HG03439 (cell line): ENCODE results near the gene PDK2.

Source experiments
- ATAC-seq: cut with Tn5 transposase; IDR thresholded peaks from one replicate; pipeline ENCODE4 v1.9.1; 2021; ENCODE audit warnings: mild to moderate bottlenecking, moderate library complexity; ENCODE audit not compliant: unreplicated experiment

PDK2 gene

DNA sequence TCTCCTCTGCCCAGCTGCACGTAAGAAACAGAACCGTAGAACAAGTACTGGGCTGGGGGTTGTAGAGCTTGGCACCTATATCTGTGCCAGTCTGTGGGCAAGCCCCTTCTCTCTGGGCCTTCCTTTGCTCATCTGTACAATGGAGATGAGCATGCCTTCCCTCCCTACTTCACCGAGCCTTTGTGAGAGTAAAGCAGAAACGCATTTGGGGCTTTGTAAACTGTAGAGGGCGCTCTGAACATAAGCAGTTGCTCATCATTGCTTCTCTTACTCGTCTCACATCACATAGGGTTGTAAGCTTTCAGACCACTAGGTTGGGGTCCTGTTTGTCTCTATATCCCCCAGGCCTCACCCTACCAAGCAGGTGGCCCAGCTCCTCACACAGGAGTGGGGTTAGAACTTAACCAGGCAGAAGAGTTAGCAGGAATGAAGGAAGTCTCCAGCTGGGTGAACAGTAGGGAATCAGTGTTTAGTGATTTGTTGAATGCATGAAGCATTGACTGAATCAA is 19.8 kb downstream of the PDK2 start:
- no peak for ATAC-seq

DNA sequence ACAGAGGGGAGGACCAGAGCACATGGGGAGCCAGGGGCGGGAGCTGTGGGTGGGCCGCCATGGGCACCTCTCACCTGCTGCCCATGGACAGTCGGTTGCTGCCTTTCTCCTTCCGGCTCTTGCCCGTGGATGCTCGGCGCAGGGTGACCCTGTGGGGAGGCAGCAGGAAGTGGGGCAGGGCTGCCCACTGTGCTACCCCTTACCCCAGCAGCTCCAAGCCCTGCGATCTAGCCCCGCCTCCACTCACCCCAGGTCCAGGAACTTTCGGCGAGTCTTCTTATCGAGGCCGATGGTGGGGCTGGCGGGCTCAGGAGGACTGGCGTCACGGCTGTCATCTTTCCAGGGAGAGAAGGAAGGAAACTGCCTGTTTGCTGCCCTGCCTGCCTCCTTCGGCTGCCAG is 20.6 kb downstream of the PDK2 start:
- ATAC-seq, result no peak

GRCh38 chr17:50117202-50118051 is 22.3 kb downstream of the PDK2 start:
- no peak for ATAC-seq

DNA sequence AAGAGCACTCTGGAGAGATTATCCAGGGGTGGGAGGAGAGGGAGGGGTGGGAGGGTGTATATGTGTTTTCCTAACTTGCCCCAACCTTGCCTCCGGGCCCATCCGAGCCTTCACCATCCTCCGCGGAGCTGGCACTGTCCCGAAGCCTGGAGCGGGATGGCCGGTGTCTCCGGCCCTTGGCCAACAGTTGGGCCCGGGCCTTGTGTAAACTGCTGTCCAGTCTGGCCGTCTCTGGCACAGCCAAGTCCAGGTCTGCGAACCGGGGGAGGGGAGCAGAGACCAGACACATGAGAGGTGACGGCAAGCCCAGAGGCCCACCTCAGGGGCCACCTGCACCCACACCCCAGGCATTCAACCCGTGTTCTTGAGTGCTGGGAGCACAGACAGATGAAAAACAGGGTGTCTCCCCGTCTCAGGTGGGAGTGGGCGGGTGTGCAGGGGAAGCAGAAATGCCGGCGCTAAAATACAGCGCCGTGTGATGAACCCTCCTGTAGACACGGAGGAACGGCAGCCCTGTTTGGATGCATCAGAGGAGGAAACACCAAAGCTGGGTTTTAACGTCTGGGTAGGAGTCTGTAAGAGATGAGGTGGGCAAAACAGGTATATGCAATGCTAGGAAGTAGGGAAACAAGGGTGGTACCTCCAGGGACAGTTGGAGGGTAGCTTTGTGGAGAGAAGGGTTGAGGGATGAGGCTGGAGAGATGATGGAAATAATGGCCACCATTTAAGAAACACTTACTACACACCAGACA is 23.1 kb downstream of the PDK2 start:
- ATAC-seq, result no peak

DNA sequence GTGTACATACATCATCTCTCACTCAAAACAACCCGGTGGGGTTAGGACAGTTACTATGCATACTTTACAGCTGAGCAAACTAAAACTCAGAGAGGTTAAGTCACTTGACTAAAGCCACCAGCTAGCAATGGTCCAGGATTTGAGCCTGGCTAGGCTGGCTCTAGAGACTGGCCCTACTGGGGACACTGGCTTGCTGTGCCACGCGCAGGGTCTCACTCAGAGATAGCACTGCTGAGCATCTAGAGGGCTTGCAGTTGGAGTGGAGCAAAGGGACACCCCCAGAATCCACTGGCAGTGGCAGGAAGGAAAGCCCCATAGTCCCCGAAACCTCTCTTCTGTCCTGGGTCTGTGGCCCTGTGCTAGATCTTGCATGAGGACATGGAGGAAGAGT is 23.7 kb downstream of the PDK2 start:
- no peak for ATAC-seq

- ATAC-seq, result no peak
Observed at GRCh38 chr17:50120475-50121253, 25.5 kb downstream of the PDK2 start.

- no peak for ATAC-seq
Observed at GRCh38 chr17:50122945-50123344, 27.8 kb downstream of the PDK2 start.

DNA sequence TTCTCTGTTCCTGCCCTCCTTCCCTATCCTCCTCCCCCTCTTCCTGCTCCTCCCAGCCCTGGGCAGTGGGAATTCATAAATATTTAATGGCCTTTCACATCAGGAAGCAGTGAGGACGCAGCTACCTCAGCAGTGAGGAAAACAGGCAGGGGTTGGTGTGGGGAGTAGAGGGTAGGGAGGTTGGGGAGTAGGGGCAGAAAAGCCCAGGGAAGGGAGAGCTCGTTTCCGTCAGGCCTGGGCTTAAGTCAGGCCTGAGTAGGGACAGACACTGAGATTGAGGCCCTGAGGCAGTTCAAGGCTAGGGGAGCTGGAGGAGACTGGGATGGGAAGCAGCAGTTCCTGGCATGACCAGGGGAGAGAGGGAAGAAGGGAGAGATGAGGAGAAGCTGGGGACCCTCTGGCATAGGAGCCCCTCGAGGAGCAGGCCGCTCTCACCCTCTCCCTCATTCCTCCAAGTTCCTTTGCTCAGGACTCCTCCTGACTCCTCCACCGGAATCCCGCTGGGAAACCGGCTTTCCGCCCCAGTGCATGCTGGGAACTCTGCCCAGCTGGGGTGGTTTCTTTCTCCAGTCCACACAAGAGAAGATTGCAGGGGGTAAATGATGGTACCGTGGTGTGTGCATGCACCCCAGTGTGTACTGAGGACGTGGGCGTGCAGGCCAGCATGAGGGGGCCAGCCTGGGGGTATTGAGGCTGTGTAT is 28.6 kb downstream of the PDK2 start:
- no peak for ATAC-seq

GRCh38 chr17:50125420-50125997 is 30.4 kb downstream of the PDK2 start:
- no peak for ATAC-seq

DNA sequence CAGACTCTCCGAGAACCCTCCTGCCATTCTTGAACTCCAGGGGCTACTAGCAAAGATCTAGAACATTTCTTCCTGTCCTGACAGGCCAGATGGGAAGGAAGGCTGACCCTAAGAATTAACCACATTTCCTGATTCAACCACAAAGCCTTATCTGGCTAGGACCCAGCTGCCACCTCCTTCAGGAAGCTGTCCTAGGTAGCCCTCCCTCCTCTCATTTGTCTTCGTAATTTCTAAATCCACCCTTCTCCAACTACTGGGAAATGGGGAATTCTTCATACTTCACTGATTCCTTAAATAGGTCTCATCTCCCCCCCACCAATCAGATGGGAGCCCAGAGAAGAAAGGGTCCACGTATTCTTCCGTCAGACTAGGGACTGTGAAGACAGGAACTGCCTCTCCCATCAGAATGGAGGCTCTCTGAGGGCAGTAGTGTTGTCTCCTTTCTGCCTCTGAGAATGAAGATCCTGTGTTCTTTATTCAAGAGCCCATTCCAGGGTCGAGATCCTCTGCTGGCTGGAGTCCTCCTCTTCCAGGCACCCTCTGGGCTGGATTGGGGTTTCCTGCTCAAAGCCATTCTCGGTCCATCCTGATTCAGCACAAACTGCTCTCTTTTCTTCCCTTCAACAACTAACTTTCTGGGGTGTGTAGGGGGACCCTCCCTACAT is 32.7 kb downstream of the PDK2 start:
- ATAC-seq, result no peak

DNA sequence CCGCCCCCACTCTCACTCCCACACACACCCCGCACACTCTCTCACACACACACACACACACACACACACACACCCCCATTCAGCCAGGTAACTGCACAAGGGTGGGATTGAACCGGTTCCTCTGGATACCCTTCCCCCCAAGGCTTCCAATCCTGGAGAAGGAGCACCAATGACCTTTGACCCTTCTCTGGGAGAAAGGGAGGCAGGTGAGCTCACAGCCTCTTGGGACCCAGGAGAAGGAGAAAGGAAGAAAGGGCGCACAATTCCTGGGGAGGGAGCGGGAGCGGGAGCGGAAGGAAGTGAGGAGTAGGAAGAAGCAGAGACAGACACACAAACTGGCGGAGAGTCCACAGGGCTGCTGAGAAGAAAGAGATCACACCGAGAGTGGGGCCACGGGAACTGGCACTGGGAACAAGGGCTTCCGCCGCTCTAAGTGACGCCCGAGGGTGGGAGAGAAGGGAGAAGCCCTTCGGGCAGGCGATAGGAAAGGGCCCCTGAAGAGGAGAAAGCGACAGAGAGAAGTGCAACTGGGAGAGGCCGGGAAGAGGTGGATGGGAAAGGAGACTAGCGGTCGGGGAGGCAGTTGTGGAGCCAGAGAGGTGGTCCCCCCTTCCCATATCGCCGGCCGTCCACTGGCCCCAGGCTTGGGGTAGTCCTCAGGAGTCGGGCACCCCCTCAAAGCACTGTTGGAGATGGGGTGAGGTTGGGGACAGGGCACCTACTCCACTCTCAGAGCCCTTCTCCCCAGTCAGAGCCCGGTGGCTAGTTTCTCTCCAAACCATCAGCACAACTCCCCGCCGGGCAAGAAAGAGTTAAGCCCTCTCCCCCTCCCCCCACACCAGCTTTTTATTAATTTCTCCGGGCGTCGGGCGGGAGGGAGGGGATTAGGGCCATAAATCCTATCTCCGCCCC is 33.5 kb downstream of the PDK2 start:
- no peak for ATAC-seq

DNA sequence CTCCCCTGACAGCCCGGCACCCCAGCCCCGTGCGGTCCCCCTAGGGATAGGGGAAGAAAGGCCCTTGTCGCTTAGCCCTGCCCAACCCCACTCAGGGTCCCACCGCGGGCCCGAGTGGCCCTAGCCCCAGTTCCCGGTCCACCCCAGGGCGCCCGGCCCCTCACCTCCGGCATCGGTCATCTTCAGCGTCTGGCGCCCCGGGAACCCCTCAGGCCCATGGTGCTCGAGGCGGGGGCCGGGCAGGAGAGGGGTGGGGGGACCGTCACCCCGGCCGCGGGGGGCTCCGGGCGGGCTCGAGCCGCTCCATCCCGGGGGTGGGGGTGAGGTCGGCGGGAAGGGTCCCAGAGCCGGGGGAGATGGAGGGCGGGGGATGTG is 34.2 kb downstream of the PDK2 start:
- ATAC-seq, result no peak

DNA sequence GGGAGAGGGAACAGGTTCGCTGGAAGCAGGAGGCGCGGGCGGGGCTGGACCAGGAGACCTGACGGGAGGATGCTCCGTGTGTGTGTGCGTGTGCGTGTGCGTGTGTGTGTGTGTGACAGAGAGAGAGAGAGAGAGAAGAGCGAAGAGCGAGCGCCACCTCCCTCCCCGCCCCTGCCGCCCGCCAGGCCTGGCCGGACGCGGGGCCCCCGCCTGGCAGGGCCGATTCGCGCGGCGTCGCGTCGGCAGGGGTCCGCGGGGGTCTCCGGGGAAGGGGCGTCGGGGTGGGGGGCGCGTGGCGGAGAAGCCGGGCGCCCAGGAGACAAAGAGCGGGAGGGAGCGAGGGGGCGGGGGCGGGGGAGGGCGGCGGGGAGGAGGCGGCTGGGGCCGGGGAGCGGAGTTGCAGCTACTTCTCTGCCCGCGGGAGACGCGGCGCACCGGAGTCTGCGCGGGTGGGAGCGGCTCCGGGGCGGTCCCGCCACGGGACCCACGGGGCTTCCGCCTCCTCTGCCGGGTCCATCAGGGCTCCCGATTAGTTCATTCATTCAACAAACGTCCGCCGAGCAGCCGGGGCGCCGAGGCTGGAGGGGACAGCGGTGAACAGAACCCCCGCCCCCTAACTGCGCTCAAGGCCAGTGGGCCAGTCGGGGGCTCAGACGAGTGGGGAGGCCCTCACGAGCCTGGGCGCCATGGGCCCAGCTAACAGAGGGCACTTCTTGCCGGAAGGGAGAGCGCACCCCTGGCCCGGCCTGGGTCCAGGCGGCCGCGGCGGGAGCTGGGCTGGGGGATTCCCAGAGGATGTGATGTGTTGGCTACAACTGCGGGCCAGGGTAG is 34.8 kb downstream of the PDK2 start, which contains the start of gene SAMD14:
TSS of gene SAMD14 (minus strand) at position 433 of the 831 bp plus-strand sequence. CDS start 5,201 bp downstream, outside the sequence.
- ATAC-seq, result no peak

DNA sequence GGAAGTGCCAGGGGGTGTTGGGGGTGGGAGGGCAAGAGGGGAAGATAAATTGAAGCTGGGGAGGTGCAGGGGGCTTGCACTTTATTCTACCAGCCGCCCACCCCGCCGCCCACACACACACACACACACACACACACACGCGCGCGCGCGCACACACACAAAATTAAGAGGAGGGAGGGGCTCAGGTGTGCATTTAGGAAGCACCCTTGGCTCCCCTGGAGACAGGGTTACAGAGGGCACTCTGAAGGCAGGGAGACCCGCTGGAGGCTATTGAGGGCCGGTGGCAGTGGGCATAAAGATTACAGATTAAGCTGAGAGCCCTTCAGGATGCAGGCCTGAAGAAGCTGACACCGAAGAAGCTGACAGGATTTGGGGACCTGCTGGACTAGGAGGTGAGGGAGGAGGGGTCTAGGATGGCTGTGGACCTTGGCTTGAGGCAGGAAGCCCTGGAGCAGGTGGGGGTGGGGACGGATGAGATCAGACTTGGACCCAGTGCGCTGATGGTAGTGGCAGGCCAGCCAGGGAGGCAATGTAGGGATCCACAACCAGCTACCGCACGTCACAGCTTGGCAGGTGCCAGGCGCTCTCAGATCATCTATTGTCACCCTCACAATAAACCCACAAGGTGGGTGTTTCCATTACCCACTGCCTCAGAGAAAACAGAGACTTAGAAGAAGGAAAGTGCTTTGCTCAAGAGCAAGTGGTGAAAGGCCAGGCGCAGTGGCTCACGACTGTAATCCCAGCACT is 35.6 kb downstream of the PDK2 start:
- no peak for ATAC-seq

- ATAC-seq, result no peak
Observed at GRCh38 chr17:50132104-50132794, 37.1 kb downstream of the PDK2 start.

GRCh38 chr17:50133028-50133768 is 38.0 kb downstream of the PDK2 start:
- no peak for ATAC-seq
